ENCODE results near the gene MOCS1.
"Not testable (repeated sequence)": the region's sequence is repeated elsewhere in the genome, so short reads cannot be mapped to it uniquely, and the experiment has no call there.

MOCS1 gene

GRCh38 chr6:39934131-39934757, at the start of gene MOCS1:
Gene MOCS1, minus strand, starts transcription at chr6:39934462. Its CDS starts 45 bp downstream, at chr6:39934417.
- peak; percentile 77 for DNase-seq (ENCODE audit: low read depth)

GRCh38 chr6:39984051-39984450, 49.8 kb upstream of the MOCS1 start:
- DNase-seq (ENCODE audit: low read depth), result no peak

GRCh38 chr6:39983193-39983592, 48.9 kb upstream of the MOCS1 start:
- no peak for DNase-seq (ENCODE audit: low read depth)

DNA sequence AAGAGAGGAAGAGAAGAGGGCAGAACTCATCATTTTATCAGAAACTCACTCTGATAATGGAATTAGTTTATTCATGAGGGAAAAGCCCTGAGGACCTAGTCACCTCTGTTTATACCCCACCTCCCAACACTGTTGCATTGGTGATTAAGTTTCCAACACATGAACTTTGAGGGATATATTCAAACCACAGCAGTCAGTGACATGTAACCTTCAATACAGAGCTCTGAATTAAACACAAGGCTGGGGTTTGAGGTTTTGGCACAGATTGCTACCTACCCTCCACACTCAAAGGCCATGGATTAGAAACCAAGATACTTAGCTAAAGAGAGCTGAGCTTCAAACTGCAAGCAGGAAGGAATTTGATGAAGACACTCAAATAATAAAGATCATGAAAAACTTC, 48.5 kb upstream of the MOCS1 start:
- DNase-seq (ENCODE audit: low read depth), result no peak

DNA sequence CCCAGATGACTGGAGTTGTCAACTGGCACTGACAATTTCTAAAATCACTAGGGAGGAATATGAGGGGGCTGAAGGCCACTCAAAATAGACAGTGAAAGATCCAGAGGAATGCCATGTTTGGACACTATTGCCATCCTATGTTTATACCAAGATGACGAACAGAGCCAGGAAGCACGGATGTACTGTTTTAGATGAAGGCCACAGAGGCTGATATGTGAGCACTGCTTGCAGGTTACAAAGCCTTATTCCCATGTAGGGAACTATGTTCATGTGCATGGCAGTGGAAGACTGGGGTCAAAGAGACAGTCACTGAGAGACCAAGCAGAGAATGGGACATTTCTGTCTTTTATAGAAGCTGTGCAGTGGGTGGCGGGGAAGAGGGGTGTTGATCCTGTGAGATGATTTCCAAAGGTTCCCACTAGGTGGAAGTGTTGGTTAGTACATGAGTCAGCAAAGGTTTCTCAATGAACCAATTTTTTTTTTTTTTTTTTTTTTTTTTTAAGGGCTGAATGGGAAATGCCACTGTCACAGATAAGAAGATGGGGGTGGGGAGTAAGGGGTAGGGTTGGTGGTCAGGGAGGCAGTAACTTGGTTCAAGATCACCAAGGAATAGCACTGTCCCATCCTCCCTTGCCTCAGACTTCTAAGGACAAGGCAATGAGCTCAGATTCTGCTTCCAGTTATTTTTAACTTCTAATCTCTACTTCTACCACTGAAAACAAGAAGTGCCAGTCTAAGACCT, 46.7 kb upstream of the MOCS1 start:
- DNase-seq (ENCODE audit: low read depth), result peak; percentile 63

DNA sequence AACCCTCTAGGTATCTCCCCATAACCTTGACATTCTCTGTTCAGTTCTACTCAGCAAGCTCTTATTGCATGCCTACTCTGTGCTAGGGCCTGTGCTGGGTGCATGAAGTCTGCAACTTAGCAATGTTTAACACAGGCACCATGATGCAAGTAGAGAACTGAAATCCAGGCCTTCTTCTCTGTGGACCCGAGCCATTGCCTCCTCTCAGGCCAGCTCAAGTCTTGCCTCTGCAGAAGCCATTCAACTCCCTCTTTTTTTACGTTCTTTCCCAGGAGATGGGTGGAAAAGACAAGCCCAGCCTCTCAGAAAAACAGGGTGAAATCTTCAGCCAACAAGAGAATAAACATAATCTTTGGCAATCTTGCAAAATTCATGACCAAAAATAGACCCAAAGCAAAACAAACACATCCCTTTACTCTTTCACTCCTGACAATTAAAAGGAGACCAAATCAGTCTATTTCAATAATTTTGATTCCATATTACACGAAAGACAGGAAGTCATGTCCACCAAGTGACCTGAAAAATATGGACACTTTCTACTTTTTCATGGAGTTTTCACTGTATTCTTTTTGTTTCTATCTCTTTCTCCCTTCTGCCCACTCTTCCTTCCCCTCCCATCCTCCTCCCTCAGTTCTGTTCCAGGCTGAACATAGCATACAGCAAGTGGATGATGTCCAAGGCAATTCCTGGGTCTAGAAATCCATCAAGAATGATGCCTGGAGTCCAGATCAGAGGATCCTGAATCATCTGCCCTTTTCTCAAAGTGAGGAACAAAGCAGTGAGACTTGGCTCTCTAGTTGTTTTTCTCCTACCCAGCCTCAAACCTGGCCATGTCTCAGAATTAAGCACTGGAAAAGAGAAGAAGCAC, 45.4 kb upstream of the MOCS1 start:
- DNase-seq (ENCODE audit: low read depth), result peak; percentile 30

- no peak for DNase-seq (ENCODE audit: low read depth)
These were observed 44.0 kb upstream of the MOCS1 start for GRCh38 chr6:39978240-39978639.

DNA sequence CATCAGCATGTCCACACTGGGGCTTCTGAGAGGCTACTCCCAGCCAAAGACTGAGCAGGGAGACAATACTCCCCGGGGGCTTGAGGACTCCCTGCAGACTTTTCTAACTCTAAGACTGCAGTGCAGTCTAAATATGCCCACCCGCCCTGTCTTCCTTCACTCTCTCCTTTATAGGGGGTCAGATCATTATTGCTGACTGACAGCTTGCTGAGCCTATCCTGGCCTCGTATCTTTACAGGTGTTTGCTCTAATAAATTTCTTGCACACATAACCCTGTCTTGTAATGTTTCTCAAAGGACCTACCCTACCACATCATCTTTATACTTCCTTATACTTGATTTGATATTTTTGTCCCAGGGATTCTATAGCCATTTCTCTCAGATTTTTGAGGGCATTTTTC, 39.4 kb upstream of the MOCS1 start:
- no peak for DNase-seq (ENCODE audit: low read depth)

DNA sequence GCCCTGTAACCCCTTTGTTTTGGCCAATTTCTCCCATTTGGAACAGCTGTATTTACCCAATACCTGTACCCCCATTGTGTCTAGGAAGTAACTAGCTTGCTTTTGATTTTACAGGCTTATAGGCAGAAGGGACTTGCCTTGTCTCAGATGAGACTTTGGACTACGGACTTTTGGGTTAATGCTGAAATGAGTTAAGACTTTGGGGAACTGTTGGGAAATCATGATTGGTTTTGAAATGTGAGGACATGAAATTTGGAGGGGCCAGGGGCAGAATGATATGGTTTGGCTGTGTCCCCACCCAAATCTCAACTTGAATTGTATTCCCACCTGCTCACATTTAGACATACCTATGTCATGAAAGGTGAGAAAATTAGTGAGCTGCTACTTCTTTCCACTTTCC, 38.5 kb upstream of the MOCS1 start:
- not testable (repeated sequence) for DNase-seq (ENCODE audit: low read depth)

DNA sequence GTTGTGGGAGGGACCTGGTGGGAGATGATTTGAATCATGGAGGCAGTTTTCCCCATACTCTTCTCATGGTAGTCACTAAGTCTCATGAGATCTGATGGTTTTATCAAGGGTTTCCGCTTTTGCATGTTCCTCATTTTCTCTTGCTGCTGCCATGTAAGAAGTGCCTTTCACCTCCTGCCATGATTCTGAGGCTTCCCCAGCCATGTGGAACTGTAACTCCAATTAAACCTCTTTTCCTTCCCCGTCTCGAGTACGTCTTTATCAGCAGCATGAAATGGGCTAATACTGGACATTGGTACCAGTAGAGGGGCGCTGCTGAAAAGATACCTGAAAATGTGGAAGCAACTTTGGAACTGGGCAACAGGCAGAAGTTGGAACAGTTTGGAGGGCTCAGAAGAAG, 36.9 kb upstream of the MOCS1 start:
- not testable (repeated sequence) for DNase-seq (ENCODE audit: low read depth)

DNA sequence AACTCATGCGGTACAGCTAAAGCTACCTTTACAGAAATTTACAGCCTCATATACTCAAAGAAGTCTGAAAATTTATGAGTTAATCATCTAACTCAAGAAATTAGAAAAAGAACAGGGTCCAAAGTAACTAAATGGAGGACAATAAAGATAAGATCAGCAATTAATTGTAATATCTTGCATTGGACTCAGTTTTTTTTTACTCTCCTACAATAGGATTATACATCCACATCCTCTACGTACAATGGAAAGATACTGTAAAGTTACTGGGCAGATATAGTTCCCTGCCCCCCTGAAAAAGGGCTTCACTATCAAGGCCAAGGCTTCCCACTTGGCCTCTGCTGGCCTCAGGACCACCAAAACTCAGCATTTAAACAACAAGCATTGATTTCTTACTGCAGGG, 31.5 kb upstream of the MOCS1 start:
- no peak for DNase-seq (ENCODE audit: low read depth)

- no peak for DNase-seq (ENCODE audit: low read depth)
These were observed 30.3 kb upstream of the MOCS1 start for GRCh38 chr6:39964530-39964929.

GRCh38 chr6:39964094-39964493, 29.8 kb upstream of the MOCS1 start:
- no peak for DNase-seq (ENCODE audit: low read depth)

- peak; percentile 72 for DNase-seq (ENCODE audit: low read depth)
These were observed 28.6 kb upstream of the MOCS1 start for GRCh38 chr6:39962831-39963230.

GRCh38 chr6:39961178-39961577, 26.9 kb upstream of the MOCS1 start:
- peak; percentile 74 for DNase-seq (ENCODE audit: low read depth)

DNA sequence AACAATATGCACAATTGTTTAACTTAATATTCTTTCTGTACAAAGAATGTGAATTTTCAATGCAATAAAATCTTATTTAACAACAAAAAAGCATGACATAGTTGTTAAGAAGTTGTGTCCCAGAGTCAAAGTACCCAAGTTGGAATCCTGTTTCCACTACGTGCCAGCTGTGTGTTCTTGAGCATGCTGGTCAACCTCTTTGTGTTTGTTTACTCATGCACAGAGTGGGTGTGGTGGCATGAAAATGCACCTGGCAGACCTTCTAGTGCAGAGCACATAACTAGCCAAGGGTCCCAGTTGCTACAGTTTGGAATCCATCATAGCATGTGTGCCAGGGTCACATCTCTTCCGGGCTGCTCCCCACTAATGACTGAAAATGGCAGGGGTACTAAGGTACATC, 24.7 kb upstream of the MOCS1 start:
- DNase-seq (ENCODE audit: low read depth), result no peak

DNA sequence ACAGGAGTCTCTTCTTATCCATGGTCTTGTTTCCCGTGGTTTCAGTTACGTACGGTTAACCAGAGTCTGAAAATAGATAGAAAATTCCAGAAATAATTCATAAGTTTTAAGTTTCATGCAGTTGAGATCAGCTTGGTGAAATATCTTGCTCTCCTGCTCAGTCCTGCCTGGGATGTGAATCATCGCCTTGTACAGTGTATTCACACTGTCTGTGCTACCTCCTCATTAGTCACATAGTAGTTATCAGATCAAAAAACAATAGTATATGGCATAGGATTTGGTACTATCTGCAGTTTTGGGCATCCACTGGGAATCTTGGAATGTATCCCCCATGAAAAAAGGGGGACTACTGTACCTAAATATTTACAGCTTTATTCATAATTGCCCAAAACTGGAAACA, 22.7 kb upstream of the MOCS1 start:
- DNase-seq (ENCODE audit: low read depth), result peak; percentile 62

GRCh38 chr6:39953076-39953618, 18.9 kb upstream of the MOCS1 start:
- DNase-seq (ENCODE audit: low read depth), result no peak

DNA sequence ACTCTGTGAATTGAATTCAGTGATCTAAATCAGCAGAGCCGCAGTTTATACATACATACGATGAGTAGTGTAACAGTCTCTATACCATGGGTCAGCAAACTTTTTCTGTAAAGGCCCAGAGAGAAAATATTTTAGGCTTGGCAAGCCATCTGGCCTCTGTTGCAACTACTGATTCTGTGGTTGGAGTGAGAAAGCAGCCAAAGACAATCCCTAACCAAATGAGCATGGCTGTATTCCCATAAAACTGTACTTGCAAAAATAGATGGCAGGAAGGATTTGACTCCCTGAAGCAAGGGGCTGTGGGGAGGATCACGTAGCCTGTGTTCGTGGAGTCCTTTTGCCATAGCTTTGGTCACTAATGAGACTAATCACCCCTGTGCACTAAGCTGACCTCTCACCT, 17.9 kb upstream of the MOCS1 start:
- DNase-seq (ENCODE audit: low read depth), result peak; percentile 60

DNA sequence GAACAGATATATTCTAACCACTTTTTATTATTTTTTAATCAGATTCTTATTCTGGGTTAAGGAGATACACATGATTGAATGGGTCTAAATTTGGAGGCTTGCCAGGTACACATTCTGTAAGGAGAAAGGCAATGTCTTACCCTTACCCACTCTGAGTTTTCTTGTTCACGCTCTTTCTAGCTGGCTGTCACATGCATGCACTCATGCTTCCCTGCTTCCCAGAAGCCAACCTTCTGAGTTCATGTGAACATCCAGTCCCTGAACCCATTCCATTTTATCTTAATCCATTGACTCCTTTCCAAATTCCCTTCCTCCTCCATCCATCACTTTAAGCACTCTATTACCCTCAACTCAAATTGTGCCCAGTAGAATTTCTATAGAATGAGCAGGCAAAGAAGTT, 17.5 kb upstream of the MOCS1 start:
- no peak for DNase-seq (ENCODE audit: low read depth)

DNA sequence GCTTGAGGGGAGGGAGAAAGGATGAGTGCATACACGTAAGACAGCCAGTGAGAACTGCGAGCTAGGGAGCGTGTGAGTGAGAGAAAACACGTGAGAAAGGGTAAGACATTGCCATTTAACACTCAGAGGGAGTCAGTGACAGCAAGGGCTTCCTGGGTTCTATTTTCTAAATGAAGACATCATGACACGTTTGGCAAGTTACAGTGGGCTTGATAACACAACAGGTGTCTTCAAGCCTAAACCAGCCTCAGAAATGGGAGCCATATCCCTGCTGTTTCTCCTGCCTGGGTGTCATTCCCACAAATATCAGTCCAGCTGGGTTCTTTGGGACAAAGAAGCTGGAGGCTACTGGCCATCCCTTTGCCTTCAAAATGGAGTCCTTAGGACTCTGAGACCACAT, 16.9 kb upstream of the MOCS1 start:
- DNase-seq (ENCODE audit: low read depth), result no peak

DNA sequence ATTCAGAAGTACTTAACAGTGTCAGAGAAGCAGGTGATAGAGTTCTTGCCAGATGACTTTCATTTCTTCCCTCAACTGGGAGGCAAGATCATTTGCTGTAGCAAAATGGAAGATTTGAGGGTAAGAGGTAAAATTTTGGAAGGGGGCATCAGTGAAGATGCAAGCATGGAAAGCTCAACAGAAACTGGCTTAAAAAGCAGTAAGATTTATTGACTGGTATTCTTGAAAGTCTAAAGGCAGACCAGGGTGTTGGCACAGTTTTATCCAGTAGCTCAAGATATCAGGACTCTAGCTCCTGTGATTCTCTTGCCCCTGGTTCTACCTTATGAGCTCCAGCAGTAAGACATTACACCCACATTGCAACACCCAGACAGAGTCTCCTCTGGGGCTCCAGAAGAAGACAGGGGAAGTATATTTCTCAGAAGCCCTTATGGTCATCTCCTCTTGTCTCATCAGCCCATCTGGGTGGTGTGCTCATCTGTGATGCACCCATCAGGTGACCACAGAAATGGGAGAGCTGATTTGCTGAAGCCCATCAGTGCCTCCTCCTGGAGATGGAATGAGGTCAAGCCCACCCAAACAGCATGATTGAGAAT, 16.0 kb upstream of the MOCS1 start:
- DNase-seq (ENCODE audit: low read depth), result no peak

All from EH (cell line).